ENCODE data around the gene GET4.

DNA sequence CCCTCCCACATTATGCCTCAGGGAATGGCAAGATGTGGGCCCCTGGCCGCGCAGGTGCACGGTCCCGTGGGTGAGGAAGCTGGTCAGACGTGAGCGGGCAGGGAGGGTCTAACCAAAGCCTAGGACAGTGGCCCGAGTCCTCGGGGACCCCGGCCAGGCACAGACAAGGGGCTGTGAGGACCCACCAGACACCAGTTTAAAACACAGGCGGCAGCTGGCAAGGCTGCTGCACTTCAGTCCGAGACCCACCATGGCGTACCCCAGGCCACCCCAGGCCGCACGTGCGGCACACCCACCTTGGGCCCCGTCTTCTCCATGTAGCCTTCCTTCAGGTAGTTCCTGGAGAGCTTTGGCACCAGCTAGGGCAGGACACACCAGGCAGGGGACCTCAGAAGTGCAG, 23.5 kb downstream of the GET4 start:
- TF ChIP-seq, protein P1, sequence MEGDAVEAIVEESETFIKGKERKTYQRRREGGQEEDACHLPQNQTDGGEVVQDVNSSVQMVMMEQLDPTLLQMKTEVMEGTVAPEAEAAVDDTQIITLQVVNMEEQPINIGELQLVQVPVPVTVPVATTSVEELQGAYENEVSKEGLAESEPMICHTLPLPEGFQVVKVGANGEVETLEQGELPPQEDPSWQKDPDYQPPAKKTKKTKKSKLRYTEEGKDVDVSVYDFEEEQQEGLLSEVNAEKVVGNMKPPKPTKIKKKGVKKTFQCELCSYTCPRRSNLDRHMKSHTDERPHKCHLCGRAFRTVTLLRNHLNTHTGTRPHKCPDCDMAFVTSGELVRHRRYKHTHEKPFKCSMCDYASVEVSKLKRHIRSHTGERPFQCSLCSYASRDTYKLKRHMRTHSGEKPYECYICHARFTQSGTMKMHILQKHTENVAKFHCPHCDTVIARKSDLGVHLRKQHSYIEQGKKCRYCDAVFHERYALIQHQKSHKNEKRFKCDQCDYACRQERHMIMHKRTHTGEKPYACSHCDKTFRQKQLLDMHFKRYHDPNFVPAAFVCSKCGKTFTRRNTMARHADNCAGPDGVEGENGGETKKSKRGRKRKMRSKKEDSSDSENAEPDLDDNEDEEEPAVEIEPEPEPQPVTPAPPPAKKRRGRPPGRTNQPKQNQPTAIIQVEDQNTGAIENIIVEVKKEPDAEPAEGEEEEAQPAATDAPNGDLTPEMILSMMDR (conservative IDR thresholded peaks at IDR 0.05; ENCODE audit: low read depth, low read length) = no peak
- no peak for TF ChIP-seq EZH2phosphoT487 (IDR thresholded peaks at IDR 0.05; ENCODE audit: borderline replicate concordance, low read length)
